HG03066 (cell line): Measurements from ENCODE around the gene PTPRT.

Source experiments
- ATAC-seq: cut with Tn5 transposase; IDR thresholded peaks from one replicate; pipeline ENCODE4 v1.9.1; 2021; ENCODE audit warnings: low read depth; ENCODE audit not compliant: unreplicated experiment

PTPRT gene

GRCh38 chr20:42041000-42041565, 1148.6 kb downstream of the PTPRT start:
- no peak for ATAC-seq

GRCh38 chr20:42027746-42028268, 1161.9 kb downstream of the PTPRT start:
- ATAC-seq, result no peak

- no peak for ATAC-seq
Observed at GRCh38 chr20:42026599-42026998, 1163.1 kb downstream of the PTPRT start.

DNA sequence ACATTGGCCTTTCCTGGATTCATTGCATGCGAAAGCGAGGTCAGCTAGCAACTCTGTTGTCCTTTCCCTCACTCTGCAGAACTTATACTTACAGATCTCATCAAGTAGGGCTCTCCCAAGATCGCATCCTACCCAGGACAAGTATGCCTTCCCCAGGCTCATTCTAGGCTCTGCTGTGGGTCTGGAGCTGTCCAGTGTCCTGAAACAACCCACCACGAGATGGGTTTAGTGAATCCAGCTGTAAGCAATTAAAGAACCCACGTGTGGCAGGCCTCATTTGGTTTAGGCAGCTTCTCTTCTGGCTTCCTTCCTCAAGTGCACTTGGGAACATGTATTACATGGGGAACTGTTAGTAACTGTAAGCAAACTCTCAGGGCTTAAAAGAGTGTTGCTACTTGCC, 1165.1 kb downstream of the PTPRT start:
- no peak for ATAC-seq
